ENCODE results near the gene BIRC7. TPM values are rescaled to one million over a fixed set of nuclear protein-coding genes. Genes with fewer than 3 reads are reported as not detected.

Gene BIRC7
- total RNA-seq, 1 donor from 2014 or later, result 0.50 TPM

GRCh38 chr20:63288581-63289251, 53.0 kb downstream of the BIRC7 start:
- Mint-ChIP-seq H3K4me3 (ENCODE audit: unreplicated experiment) (no peak overlapping the region), H3K36me3 (ENCODE audit: low read depth) (peaks cover 13% of the 10 kb centered on the region), H3K9me3 (ENCODE audit: low read depth) (no peaks in the 10 kb centered on the region), H3K27me3 (ENCODE audit: low read depth) (no peaks in the 10 kb centered on the region), H3K27ac (ENCODE audit: unreplicated experiment) (no peak overlapping the region), H3K4me1 (ENCODE audit: low read depth) (no peaks in the 10 kb centered on the region)
- no peak for TF ChIP-seq CTCF (IDR thresholded peaks at IDR 0.05)
- no peak for DNase-seq (ENCODE audit: low spot score)

- Mint-ChIP-seq H3K4me1 (ENCODE audit: low read depth) (no peaks in the 10 kb centered on the region), H3K27ac (ENCODE audit: unreplicated experiment) (no peak overlapping the region), H3K36me3 (ENCODE audit: low read depth) (peaks cover 12% of the 10 kb centered on the region), H3K9me3 (ENCODE audit: low read depth) (no peaks in the 10 kb centered on the region), H3K27me3 (ENCODE audit: low read depth) (no peaks in the 10 kb centered on the region), H3K4me3 (ENCODE audit: unreplicated experiment) (no peak overlapping the region)
- DNase-seq (ENCODE audit: low spot score), result no peak
- no peak for TF ChIP-seq CTCF (IDR thresholded peaks at IDR 0.05)
Measured at GRCh38 chr20:63289311-63290135, 53.8 kb downstream of the BIRC7 start.

Small RNA genes lying within 50 kb of the gene (microRNA-seq; reads per million reads assigned to microRNA genes)
- not detected for gene MIR3196 (ENCODE audit: borderline number of aligned reads)
- not detected for gene MIR4326 (ENCODE audit: borderline number of aligned reads)

Other genes with a start within 250 kb of the BIRC7 start
- gene BHLHE23, start 228.9 kb upstream of the BIRC7 start, total RNA-seq, result not detected in 3 replicates
- gene YTHDF1, start 19.8 kb upstream of the BIRC7 start, total RNA-seq, result 39.1 to 43.6 TPM (median 41.3 TPM) in 3 replicates
- 2.2 to 3.1 TPM (median 3.0 TPM) in 3 replicates for gene NKAIN4, start 18.6 kb downstream of the BIRC7 start, total RNA-seq
- 117 to 186 TPM (median 124 TPM) in 3 replicates for gene ARFGAP1, start 36.9 kb downstream of the BIRC7 start, total RNA-seq
- gene COL20A1, start 57.3 kb downstream of the BIRC7 start, total RNA-seq, result 0.21 TPM in 1 of 3 replicates, not detected in the others
- gene CHRNA4, start 125.4 kb downstream of the BIRC7 start, total RNA-seq, result not detected in 3 replicates
- gene KCNQ2, start 236.8 kb downstream of the BIRC7 start, total RNA-seq, result not detected in 3 replicates

Measured in chondrocyte (in vitro differentiated cells).